SK-N-SH (cell line): ENCODE data around the gene SYT6.

Experiments
- ELF1 ChIP-seq: IDR thresholded peaks from 2 replicates; pipeline ENCODE4 v1.4.0; 2012
- EZH2phosphoT487 ChIP-seq: fragments of 200-600 bp; sonication (generic); IDR thresholded peaks from 2 replicates; pipeline ENCODE4 v1.6.1; 2017; ENCODE audit warnings: low read depth, mixed run types, mild to moderate bottlenecking, antibody characterized with exemption, moderate library complexity, borderline replicate concordance
- FOXM1 ChIP-seq: IDR thresholded peaks from 2 replicates; pipeline ENCODE4 v1.4.0; 2012; ENCODE audit warnings: low read depth, mild to moderate bottlenecking
- GABPA ChIP-seq: IDR thresholded peaks from 2 replicates; pipeline ENCODE4 v1.4.0; 2012; ENCODE audit warnings: low read depth, mild to moderate bottlenecking
- POLR2AphosphoS5 ChIP-seq: IDR thresholded peaks from 2 replicates; pipeline ENCODE4 v1.6.1; 2012; ENCODE audit warnings: low read depth, low read length
- RAD21 ChIP-seq: IDR thresholded peaks from 2 replicates; pipeline ENCODE4 v1.6.1; 2012; ENCODE audit warnings: mild to moderate bottlenecking, low read length
- REST ChIP-seq: IDR thresholded peaks from 2 replicates; pipeline ENCODE4 v1.6.1; 2012; ENCODE audit warnings: mild to moderate bottlenecking, low read depth, low read length, moderate library complexity
- SMC3 ChIP-seq: IDR thresholded peaks from 2 replicates; pipeline ENCODE4 v1.6.1; 2012; ENCODE audit warnings: low read depth, low read length, improper control_type of control experiment
- TCF12 ChIP-seq: IDR thresholded peaks from 2 replicates; pipeline ENCODE4 v1.4.0; 2012
- ZBTB33 ChIP-seq: IDR thresholded peaks from 2 replicates; pipeline ENCODE4 v1.4.0; 2012; ENCODE audit warnings: low read depth, borderline replicate concordance
- TF ChIP-seq, protein P1 (sequence below): fragments of 200-600 bp; sonication (generic); IDR thresholded peaks from 2 replicates; pipeline ENCODE4 v1.6.1; 2017; ENCODE audit warnings: antibody characterized with exemption, mild to moderate bottlenecking, moderate library complexity

- TF ChIP-seq, protein P1, sequence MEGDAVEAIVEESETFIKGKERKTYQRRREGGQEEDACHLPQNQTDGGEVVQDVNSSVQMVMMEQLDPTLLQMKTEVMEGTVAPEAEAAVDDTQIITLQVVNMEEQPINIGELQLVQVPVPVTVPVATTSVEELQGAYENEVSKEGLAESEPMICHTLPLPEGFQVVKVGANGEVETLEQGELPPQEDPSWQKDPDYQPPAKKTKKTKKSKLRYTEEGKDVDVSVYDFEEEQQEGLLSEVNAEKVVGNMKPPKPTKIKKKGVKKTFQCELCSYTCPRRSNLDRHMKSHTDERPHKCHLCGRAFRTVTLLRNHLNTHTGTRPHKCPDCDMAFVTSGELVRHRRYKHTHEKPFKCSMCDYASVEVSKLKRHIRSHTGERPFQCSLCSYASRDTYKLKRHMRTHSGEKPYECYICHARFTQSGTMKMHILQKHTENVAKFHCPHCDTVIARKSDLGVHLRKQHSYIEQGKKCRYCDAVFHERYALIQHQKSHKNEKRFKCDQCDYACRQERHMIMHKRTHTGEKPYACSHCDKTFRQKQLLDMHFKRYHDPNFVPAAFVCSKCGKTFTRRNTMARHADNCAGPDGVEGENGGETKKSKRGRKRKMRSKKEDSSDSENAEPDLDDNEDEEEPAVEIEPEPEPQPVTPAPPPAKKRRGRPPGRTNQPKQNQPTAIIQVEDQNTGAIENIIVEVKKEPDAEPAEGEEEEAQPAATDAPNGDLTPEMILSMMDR = no peak
- TF ChIP-seq ELF1 (no peak), GABPA (no peak), SMC3 (no peak), POLR2AphosphoS5 (no peak), ZBTB33 (no peak), EZH2phosphoT487 (no peak), RAD21 (no peak), REST (no peak), TCF12 (no peak), FOXM1 (no peak)
Observed at GRCh38 chr1:114097109-114097508, 56.6 kb downstream of the SYT6 start.
